NCI-H2196 (cell line): Measurements from ENCODE around the gene MRPS24.
"Not testable (repeated sequence)": the region's sequence is repeated elsewhere in the genome, so short reads cannot be mapped to it uniquely, and the experiment has no call there.

ENCODE experiments used
- DNase-seq: peaks from one replicate; lab custom pipeline; 2025; ENCODE audit not compliant: unreplicated experiment; lab: John Stamatoyannopoulos, UW

The MRPS24 gene

GRCh38 chr7:43869006-43869866 lies at the start of gene MRPS24:
Gene MRPS24, minus strand, starts transcription at chr7:43869517. Its CDS starts 22 bp downstream, at chr7:43869495.
- DNase-seq, result peak; percentile 91

GRCh38 chr7:43915907-43916306 lies 46.6 kb upstream of the MRPS24 start:
- no peak for DNase-seq

DNA sequence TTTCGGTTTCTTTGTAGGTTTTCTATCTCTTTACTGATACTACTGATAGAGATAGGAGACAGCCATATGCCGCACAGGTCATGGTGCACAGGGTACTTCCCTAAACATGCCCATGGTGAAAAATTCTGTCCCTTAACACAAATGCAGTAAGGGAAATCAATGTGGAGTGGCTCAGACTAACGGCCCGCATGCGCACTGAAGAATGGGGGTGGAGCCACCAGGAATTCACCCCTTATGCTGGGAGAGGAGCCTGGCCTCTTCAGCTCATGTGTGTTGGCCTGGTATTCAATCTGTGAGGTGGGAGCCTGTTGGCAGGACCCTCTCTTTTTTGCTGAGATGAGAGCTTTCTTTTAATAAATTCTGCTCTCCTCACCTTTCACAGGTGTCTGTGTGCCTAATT lies 45.5 kb upstream of the MRPS24 start:
- DNase-seq, result no peak

- peak; percentile 48 for DNase-seq
Measured at GRCh38 chr7:43906331-43907010, 37.2 kb upstream of the MRPS24 start, which contains the start of gene URGCP. Gene URGCP, minus strand, starts transcription at chr7:43906596. Its CDS starts 21 bp downstream, at chr7:43906575.

- no peak for DNase-seq
Measured at GRCh38 chr7:43905956-43906330, 36.6 kb upstream of the MRPS24 start.

GRCh38 chr7:43905209-43905946 lies 36.1 kb upstream of the MRPS24 start:
- no peak for DNase-seq

DNA sequence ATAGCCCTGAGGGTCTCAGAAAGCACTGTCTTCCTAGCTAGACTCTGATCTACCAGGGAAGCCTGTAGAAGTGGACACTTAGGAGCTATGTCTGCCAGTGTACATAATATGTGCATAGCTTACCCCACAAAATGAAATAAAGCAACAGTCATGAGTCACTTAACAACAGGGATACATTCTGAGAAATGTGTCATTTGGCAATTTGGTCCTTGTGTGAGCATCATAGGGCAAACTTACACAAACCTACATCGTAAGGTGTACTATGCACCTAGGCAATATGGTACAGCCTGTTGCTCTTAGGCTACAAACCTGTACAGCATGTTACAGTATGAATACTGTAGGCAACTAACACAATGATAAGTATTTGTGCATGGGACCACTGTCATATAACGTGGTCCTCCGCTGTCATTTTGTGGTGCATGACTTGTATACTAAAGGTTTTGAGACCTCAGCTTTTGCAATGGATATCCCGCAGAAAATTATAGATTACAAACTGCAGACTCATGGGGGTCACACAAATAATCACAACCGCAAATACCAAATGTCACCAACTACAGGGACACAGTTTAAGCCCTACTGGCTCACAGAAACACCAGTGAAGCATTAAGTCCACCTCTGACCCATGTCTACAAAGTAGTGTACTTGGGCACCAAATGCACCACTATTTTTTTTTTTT lies 35.4 kb upstream of the MRPS24 start:
- no peak for DNase-seq

DNA sequence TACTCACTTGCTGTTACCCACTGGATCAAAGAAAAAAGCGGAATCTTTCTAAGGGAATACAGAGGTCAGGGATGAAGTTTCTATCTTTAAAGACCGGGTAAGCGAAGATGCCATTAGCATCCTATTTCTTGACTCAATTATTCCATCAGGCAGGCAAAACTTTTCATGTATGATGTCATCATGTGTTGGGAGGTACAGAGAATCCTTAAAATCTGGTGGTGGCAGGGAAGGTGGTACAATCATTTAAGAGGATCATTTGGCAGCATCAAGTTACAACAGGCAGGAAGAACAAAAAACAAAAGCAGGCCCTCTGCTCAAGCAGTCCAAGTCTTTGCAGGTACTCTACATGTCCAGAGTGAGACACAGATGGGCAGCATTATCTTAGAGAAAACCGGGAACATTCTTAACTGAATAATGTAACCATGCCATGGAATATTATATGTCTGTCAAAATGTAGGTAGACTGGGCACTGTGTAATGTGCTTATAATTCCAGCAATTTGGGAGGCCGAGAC lies 33.3 kb upstream of the MRPS24 start:
- no peak for DNase-seq

DNA sequence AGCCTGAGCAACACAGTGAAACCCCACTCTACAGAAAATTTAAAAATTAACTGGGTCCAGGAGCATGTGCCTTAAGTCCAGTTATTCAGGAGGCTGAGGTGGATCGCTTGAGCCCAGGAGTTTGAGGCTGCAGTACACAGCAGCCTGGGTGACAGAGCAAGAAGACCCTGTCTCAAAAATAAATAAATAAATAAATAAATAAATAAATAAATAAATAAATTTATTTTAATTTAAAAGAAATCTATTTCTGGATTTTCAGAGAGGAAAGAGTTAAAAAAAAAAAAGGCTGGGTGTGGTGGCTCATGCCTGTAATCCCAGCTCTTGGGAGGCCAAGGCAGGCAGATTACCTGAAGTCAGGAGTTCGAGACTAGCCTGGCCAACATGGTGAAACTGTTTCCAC lies 29.3 kb upstream of the MRPS24 start:
- not testable (repeated sequence) for DNase-seq

DNA sequence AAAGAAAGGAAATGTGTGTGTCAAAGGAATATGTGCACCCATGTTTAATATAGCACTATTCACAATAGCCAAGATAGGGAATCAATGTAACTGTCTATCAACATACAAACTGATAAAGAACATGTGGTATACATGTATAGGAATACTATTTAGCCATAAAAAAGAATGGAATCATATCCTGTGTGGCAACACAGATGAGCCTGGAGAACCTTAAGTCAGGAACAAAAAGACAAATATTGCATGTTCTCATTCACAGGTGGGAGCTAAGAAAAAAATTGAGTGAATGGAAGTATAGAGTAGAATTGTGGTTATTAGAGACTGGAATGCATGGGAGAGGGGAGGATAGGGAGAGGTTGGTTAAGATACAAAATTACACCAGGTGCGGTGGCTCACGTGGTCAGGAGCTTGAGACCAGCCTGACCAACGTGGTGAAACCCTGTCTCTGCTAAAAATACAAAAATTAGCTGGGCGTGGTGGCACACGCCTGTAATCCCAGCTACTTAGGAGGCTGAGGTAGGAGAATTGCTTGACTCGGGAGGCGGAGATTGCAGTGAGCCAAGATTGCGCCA lies 26.6 kb upstream of the MRPS24 start:
- no peak for DNase-seq

DNA sequence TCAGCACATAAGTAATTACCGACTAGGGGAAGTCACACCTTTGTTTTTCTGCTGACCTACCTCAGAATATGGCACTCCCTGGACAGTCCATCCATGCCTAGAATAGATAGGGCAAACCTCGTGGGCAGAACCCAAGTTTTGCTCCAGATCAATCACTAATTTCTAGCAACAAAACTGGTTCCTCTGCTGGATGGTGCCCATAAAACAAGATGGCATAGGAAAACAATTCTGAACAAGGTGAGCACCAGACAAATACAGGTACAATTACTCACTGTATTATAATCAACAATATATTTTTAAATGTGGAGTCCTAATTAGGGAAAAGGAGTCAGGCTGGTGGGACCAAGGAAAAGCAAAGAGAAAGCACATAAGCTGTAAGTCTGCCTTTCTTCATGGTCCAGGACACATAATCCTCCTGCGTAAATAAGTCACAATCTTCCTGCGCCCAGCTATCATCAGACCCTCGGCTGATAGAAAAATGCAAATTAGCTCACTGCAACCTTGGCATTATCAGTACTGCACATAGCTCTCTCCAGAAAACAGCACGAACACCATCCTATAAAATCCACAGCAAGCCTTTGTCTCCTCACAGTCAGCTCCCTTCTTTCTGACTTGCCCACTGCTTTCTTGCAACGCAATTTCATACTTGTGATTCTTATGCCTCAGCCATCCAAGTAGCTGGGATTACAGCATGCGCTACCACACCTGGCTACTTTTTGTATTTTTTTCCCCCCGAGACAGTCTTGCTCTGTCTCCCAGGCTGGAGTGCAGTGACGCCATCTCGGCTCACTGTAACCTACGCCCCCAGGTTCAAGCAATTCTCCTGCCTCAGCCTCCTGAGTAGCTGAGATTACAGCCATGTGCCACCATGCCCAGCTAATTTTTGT lies 22.0 kb upstream of the MRPS24 start:
- DNase-seq, result no peak

DNA sequence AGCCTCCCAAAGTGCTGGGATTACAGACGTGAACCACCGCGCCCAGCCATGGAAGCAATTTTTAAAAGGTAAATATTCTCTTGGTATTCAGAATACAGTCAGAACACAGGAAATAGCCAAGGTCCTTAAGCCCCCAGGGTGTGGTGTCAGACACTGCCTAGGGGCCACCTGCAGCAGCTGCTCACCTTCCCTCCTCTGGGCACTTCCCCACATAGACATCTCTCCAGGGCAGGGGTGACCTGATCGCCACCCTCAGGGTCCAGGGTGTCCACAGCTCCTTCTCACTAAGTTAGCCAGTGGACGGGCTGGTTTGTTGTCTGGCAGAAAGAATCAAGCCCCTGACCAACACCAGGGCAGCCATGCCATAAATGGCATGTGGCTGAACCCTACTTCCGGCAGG lies 21.2 kb upstream of the MRPS24 start:
- no peak for DNase-seq

GRCh38 chr7:43888993-43889945 lies 20.0 kb upstream of the MRPS24 start:
- no peak for DNase-seq

GRCh38 chr7:43884617-43885016 lies 15.3 kb upstream of the MRPS24 start:
- DNase-seq, result no peak

GRCh38 chr7:43884209-43884608 lies 14.9 kb upstream of the MRPS24 start:
- DNase-seq, result no peak

DNA sequence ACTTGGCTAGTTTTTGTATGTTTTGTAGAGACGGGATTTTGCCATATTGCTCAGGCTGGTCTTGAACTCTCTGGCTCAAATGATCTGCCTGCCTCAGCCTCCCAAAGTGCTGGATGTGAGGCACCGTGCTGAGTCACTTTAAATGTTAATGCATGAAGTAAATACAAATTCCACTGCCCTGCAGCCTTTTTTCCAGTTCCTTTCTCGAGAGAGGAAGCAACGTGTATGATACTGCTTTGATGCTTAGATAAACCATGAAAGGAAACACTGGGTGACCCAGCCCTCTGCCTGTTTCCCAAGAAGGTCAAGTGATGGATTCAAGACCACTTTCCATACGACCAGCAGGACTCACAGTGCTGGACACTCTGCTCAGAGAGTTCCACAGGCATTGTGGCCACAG lies 11.3 kb upstream of the MRPS24 start:
- DNase-seq, result no peak

- no peak for DNase-seq
Measured at GRCh38 chr7:43879477-43879876, 10.2 kb upstream of the MRPS24 start.

- DNase-seq, result no peak
Measured at GRCh38 chr7:43878867-43879266, 9.6 kb upstream of the MRPS24 start.
